GM18873 (cell line): ENCODE data around the gene TXNL4B.

Experiments
- ATAC-seq: cut with Tn5 transposase; IDR thresholded peaks from one replicate; pipeline ENCODE4 v1.9.1; 2021; ENCODE audit warnings: mild to moderate bottlenecking, moderate library complexity, moderate number of reproducible peaks; ENCODE audit not compliant: unreplicated experiment, low FRiP score

Gene TXNL4B

DNA sequence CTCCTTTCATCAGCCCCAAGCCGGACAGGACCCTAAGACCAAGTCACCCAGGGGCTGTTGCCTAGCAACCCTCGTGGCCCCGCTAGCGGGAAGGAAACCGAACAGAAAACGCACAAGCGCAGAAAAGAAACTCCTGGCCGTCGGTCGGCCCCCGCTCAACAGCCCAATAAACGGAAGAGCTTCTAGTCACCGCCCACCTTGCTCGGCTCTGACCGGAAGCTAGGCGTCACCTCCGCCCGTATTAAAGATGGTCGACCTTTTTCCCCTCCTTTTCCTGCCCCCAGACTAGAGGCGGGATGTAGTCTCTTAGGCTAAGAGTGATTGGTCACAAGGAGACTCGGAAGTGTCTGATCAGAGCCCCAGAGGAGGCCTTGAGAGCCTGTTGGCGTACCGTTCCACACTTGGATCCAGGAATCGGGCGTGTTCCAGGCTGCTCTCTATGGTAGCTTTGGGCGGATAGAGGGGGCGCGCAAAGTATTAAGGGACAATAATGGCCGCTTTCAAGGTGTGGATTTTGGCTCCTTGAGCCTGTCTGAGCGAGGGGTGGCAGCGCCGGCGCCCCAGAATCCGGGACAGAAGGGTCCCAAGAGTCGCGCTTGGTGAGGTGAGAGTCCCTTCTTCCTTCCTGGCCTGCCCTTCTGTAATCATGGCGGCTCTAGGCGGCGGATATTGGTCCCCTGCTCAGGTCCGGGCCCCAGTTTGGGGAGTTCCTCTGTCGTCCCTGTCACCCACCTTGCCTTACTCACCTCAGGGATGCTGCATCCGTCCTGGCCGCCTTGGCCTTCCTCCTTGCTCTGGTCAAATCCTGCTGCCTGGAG, at the start of gene TXNL4B, which contains the start of gene DHX38:
Gene TXNL4B, minus strand, starts transcription at position 173 of the 818 bp plus-strand sequence. CDS start 2,871 bp downstream, outside the sequence.
Gene DHX38, plus strand, starts transcription at position 400 of the 818 bp plus-strand sequence. CDS start 2,311 bp downstream, outside the sequence.
- peak; percentile 98 for ATAC-seq

DNA sequence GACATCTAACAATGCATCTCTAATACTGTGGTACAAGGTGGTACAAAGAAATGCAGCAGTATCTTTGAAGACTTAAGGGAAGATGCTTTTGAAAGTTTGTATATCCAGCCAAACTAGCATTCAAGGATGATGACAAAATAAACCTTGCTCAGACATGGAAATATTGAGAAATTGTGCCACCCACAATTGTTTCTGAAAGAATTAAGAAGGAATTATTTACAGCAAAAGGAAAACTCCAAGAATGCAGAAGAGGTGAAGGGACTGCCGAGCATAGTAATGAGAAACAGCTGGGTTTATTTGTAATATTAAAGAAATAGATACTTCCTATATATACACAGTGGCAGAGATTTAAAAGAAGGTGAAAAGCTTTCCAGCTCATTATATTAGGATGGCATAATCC, 49.1 kb upstream of the TXNL4B start:
- no peak for ATAC-seq

DNA sequence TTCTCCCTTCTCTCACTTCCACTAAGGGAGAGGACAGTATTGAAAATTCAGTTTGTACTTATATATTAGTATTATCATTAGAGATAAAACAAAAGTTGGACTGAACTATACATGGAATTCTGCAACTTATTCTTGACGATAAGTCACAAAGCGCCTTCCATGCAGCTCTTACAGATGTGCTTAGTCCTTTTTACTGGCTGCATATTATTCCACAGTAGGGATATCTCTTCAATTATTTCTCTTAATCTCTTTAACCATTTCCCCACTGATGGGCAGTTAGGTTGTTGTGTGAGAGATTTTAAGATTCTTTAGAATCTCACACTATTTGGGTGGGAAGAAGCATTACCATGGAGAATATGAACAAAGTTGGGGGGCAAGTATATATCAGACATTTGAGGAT, 46.5 kb upstream of the TXNL4B start:
- no peak for ATAC-seq

DNA sequence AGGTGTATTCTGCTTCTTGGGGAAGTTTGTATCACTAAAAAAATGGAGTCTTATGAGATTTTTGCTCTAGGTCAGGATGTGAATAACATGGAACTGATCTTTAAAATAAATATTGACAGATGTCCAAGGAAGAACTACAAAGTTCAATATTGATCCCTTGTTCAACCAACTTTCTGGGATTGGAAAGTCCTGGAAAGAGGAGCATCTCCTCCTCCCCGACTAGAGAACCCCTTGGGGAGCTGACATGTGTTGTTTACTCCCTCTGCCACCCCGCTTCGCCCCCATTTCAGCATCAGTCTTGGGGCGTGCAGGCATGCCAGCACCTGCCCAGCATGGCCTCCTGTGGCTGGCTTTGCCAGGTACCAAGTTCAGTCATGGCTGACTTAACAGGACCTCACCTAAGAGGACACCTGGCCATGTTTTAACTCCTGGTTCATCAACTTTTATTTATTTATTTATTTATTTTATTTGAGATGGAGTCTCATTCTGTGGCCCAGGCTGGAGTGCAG, 44.7 kb upstream of the TXNL4B start:
- no peak for ATAC-seq

DNA sequence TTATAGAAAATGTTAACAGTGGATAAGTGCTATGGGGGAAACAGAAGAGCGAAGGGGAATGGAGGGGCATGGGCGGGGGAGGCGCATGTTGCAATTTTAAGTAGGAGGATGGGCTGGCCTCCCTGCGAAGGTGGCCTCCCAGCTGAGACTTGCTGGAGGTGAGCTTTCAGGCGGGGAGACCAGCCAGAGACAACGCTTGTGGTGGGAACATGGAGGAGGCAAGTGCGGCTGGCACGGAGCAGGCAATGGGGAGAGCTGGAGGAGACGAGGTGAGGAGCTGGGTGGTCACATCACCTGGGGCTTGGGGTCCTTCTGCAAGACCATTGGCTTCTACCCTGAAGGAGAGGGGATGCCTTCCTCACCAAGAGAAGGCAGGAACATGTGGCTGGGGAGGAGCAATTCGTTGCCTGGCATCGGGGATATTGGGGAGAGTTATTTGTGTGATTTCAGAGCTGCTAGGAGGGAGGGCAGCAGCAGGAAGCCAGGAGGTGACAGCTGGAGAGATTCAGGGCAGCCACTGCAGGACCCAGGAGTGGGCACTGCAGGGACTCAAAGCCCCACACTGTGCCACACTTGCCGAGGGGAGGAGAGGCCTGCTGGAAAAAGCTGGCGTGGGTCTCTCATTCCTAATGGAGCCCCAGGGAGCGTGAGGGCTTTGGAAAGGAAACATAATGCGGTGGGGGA, 44.1 kb upstream of the TXNL4B start:
- no peak for ATAC-seq

DNA sequence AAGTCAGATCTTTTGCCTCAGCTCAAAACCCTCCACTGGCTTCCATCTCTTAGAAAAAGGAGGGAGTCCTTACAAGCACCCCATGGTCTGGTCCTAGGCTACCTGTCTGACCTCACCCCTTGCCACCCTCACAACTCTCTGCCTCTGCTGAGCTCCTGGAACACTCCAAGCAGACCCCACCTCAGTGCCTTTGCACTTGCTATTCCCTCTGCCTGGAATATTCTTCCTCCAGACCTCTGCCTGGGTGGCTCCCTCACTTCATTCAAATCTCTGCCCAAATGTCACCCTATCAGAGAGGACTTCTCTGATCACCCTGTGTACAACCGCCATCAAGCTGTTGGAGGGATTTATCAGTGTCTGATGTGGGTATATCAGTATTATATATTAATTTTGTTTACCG, 41.1 kb upstream of the TXNL4B start:
- ATAC-seq, result no peak

DNA sequence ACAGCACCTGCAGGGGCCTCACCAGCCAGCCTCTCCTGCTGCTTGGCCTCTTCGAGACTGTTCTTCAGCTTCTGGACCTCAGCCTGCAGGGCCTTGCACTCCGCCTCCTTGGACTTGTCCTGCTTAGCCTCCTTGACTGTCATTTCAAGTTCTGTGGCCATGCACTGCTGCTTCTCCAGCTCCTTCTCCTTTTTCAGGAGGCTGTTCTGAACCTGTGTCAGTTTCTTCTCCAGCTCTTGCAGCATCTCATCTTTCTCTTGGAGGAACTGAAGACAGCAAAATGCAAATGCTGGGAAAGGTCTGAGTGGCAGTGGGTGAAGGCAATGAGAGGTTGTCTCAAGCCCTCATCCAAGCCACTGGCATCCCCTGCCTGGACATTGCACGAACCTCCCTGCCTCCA, 39.3 kb upstream of the TXNL4B start:
- no peak for ATAC-seq

DNA sequence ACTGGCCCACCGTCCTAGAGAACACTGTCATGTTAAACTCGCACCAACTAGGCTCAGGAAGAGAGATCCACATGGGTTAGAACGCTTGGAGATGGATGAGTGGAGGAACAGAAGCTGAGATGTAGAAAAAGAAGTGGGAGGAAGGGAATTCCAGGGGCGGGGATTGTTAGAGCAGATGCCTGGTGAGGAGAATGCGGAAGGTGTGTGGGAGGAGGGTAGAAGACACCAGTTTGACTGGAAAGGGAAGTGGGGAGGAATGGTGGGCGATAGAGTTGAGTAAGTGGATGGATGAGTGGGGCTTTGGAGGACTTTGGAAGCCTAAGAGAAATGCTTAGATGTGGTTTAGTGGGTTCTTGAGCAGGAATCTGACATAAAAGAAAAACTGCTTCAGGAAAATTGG, 37.6 kb upstream of the TXNL4B start:
- no peak for ATAC-seq

DNA sequence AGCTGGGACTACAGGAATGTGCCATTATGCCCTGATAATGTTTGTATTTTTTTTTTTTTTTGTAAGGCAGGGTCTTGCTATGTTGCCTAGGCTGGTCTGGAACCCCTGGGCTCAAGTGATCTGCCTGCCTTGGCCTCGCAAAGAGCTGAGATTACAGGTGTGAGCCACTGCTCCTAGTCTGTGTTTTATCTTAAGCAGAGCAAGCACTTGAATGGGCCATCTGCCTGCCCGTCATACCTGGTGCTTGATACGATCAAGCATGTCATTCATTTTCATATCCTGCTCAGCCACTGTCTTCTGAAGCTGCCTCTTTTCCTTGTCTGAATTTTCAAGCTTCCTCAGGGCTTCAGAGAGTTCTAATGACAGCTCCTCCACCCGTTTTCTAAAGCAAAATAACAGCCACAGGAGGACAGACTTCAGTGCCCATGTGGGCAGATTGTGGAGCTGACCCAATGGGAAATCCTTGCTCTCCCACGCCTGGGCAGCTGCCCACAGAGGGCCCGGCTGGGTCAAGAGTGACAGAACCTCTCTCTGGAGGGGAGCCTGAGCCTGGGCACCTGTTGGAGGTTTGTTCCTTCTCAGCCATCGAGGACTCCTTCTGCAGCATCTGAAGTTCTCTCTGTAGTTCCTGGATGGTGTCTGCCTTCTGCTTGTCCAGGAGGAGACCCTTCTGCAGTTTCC, 36.7 kb upstream of the TXNL4B start:
- ATAC-seq, result no peak

DNA sequence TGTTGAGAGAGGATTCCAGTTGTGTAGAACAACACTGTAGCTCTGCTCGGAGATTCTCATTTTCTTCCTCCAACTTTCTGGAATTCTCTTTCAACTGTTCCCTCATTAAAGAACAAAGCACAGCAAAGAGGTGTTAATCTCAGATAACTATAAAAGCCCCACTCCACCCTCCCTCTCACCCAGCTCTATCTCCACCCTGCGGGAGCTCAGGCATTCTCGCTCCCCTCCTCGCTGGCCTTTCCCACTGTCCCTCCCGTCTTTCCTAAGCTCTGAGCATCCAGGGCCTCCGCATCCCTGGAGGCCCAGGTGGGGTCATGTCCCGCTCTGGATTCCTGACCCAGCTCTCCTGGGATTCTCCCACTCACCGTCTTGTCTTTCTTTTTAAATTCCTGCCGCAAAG, 35.3 kb upstream of the TXNL4B start:
- no peak for ATAC-seq

DNA sequence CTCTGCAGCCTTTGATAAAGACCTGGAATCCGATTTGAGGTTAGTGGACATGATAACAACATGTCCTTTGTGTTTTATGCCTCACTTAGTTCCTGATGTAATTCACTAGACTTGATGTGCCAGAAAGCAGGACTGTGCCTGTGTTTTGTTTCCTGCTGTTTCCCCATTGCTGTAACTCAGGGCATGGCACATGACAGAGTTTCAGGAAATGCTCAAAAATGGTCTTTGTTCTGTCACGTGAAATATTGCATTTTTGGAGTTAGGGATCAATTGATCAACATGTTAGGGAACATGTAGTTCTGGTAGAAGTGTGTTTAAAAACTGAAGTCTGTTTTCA, 33.0 kb upstream of the TXNL4B start:
- no peak for ATAC-seq

DNA sequence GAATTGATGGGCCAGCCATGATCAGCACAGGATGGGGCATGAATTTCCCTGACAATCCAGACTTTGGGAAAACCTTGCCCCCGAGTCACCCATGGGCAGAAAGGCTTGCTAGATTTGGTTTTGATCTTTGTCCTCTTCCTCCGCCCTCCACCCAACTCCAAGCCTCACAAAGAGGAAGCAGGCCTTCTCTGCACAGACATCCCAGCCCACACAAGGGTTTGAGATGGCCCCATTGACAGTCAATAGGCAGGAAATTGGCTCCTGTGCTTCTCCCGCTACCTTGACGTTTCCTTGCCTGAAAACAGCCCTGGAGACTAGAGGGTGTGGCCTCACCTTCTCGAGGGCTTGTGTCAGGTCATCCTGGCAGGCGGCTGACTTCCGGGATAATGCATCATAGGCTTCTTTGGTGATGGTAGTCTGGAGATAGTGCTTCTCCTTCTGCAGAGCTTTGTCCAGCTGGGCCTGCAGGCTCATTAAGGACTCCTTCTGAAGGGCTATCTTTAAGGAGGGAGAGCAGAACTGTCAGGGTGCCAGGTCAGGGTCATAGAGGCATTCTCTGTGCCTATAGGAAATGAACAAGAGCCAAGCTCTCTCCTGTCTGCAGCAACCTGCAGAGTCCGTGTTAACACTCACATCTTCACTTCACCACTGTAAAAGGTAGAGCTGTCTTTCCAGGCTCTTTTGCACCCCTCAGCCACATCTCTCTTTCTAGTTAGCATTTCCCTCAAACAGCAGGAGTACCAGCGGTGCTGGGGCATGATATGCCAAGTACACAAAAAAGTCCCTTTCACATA, 32.4 kb upstream of the TXNL4B start:
- ATAC-seq, result no peak

DNA sequence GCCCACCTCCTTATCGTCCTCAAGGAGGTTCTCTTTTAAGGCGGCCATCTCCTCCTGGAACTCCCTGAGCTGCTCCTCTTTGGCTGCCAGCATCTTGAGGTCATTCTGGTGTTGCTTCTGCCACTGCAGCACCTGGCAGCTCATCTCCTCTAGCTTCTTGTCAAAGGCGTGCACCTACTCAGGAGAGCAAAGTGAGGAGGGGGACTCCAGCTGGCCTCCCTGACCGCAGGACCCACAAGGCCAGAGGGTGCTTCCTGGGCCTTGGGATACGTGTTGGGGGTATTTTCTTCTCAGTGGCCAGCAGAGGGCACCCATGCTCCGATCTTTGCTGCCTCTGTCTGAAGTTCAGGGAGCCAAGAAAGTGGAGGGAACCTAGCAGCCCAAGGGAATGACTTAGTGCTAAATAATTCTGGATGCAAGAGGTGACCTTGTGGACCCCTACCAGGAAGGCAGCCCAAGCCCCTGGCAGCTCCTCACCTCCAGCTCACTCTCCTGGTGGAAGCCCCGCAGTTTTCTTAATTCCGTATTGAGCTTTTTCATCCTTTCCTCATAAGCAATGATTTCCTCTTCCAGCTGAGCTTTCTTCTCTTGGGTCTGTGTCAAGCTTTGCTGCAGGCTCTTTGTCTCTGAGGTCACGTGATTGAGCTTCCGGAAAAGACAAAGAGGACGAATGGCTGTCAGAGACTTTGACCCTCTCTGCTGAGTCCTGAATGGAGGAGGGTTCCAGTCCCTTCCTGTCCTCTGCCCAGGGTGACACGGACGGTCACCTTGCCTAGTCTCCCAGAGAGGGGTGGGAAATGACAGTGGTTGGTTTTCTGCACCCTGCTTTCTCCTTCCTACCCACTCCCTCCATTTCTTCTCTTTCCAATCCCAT, 31.6 kb upstream of the TXNL4B start:
- no peak for ATAC-seq

DNA sequence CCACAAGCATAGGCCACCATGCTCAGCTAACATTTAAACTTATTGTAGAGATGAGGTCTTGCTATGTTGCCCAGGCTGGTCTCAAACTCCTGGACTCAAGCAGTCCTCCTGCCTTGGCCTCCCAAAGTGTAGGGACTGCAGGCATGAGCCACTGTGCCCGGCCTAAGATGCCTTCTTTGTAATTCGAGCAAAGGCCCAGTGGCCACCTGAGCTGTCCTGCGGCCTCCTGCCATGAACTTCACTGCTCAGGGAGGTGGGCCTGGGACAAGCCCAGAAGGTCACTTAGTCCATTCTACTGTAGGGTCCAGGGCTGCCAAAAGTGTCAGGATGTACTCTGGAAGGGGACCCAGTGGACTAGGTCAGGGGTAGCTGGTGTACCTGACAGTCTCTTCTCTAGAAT, 30.7 kb upstream of the TXNL4B start:
- no peak for ATAC-seq

DNA sequence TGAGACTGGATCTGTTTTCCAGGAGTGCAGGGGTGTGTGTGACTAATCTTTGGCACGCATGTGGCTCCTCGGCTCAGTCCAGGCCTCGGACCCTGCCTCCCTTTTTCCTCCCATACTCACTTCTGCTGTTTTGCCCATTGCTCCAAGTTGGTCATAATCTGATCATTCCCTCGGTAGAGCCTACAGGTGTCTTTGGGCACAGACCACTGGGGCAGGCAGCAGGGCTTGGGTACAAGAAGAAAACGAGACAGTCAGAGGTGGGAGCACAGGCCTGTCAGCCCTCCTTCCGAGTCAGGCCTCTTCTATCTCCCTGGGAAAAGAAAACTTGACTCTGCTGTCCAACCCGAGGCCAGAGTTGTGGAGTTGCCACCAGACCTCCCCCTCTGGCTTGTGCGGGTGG, 30.0 kb upstream of the TXNL4B start:
- no peak for ATAC-seq

DNA sequence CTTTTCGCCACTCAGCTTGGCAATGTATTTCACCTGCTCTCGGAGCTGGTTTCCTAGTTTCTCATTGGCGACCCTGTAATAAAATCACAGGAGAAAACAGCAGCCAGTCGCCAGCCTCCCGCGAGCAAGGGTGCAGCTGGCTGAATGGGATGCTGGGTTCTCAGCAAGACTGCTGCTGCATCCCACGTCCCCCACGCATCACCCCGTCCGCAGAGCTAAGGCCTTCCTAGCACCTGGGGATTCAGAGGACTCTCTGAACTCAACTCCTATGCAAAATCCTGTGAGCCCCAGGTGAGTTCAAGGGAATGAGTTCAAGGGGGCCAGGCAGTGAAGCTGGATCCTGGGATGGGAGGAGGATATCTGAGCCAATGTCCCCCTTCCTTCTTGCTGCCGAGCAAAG, 29.5 kb upstream of the TXNL4B start:
- ATAC-seq, result no peak

DNA sequence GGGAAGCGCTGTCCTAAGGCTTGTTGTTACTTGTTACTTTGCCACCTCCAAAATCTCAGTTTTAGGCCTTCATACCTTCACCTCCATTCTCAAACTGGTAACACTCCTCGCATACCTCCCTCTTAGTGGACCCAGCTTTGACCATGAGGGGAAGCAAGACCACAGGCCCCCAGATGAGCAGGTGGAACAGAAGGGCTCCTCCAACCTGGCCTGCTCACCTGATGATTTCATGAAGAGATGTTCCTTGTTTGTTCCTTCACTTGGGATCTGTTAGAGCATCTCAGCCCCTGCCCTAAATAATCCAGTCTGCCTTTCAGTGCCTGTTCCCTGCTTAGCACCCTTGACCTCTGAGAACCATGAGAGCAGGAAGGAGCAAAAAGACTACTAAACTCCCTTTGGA, 28.9 kb upstream of the TXNL4B start:
- no peak for ATAC-seq

DNA sequence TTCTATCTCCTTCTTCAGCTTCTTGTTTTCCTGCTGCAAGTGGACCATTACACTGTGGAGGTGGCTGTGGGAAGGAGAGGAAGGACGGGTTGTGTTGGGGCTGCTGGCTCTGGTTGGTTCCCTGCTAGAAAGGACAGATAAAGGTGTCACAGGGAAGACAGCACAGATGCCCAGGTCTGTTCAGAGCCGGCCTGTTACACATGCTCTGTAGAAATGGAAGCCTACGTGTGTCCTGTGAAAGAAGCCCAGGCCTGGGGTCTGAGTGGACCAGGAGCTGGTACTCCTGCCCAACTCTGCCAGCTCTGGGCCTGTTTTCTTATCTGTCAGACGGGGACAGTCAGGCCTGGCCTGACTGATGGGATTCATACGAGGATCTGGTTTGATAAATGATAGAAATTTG, 26.6 kb upstream of the TXNL4B start:
- ATAC-seq, result no peak

DNA sequence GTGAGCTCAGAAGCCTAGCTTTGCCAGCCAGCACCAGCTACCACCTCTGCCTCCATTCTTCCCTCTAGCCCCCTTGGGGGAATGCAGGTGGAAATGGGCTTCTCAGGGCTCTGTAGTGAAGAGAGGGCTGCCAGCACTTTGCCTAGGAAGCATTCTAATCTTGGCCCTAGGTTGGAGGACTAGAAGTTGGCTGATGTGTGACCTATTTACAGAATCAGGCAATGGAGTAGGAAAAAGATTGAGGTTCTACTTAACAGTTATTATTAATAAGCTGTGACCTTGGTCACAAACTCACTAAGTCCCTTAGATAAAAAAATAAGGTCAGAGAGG, 20.2 kb upstream of the TXNL4B start:
- ATAC-seq, result no peak
